Measurements from ENCODE around the gene C1orf52.
"Not testable (repeated sequence)": the region's sequence is repeated elsewhere in the genome, so short reads cannot be mapped to it uniquely, and the experiment has no call there.

The C1orf52 gene

GRCh38 chr1:85259912-85260274 is 431 bp upstream of the C1orf52 start:
- Histone ChIP-seq H3K4me1 (peaks cover 0 to 35% (median 20%) of the 10 kb centered on the region in 4 donors), H3K4me3 (peak overlapping the region; percentile 73 to 95), H3K36me3 (peaks cover 0 to 30% (median 15%) of the 10 kb centered on the region in 3 donors), H3K9me3 (no peaks in the 10 kb centered on the region), H3K27ac (peak overlapping the region; percentile 71 to 92), H3K27me3 (no peaks in the 10 kb centered on the region)
- no peak for DNase-seq
- intact Hi-C loops (cut with DNase I; ENCODE audit: low total_unique reads), result loop anchor here (5.0 kb wide), 3 partner anchors 58 to 313 kb away; partner anchors contain the start of gene SYDE2
- TF ChIP-seq, protein P1, sequence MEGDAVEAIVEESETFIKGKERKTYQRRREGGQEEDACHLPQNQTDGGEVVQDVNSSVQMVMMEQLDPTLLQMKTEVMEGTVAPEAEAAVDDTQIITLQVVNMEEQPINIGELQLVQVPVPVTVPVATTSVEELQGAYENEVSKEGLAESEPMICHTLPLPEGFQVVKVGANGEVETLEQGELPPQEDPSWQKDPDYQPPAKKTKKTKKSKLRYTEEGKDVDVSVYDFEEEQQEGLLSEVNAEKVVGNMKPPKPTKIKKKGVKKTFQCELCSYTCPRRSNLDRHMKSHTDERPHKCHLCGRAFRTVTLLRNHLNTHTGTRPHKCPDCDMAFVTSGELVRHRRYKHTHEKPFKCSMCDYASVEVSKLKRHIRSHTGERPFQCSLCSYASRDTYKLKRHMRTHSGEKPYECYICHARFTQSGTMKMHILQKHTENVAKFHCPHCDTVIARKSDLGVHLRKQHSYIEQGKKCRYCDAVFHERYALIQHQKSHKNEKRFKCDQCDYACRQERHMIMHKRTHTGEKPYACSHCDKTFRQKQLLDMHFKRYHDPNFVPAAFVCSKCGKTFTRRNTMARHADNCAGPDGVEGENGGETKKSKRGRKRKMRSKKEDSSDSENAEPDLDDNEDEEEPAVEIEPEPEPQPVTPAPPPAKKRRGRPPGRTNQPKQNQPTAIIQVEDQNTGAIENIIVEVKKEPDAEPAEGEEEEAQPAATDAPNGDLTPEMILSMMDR (IDR thresholded peaks at IDR 0.05), result no peak

- Histone ChIP-seq H3K9me3 (no peaks in the 10 kb centered on the region), H3K27ac (peak overlapping the region; percentile 71 to 92), H3K4me3 (peak overlapping the region; percentile 73 to 95), H3K27me3 (no peaks in the 10 kb centered on the region), H3K4me1 (peaks cover 0 to 46% (median 23%) of the 10 kb centered on the region in 4 donors), H3K36me3 (peaks cover 0 to 36% (median 11%) of the 10 kb centered on the region in 3 donors)
- intact Hi-C loops (cut with DNase I; ENCODE audit: low total_unique reads), result loop anchor here (5.0 kb wide), 2 partner anchors 56 to 311 kb away; partner anchors contain the start of gene SYDE2
- TF ChIP-seq, protein P1 (IDR thresholded peaks at IDR 0.05), result no peak
- DNase-seq, result no peak
Measured at GRCh38 chr1:85258536-85259117, 835 bp downstream of the C1orf52 start.

DNA sequence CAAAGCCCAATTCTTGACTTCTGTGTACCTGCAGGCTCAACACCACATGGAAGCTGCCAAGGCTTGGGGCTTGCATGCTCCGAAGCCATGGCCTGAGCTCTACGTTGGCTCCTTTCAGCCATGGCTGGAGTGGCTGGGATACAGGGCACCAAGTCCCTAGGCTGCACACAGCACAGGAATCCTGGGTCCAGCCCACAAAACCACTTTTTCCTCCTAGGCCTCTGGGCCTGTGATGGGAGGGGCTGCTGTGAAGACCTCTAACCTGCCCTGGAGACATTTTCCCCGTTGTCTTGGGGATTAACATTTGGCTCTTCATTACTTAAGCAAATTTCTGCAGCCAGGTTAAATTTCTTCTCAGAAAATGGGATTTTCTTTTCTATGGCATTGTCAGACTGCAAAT is 10.4 kb downstream of the C1orf52 start:
- H3K27ac ChIP-seq; H3K4me3 ChIP-seq; H3K27me3 ChIP-seq; DNase-seq; H3K9me3 ChIP-seq; intact Hi-C loops (cut with DNase I; ENCODE audit: low total_unique reads): not testable (repeated sequence)
- Histone ChIP-seq H3K4me1 (peaks cover 0 to 24% (median 11%) of the 10 kb centered on the region in 4 donors), H3K36me3 (peaks cover 0 to 32% (median 6%) of the 10 kb centered on the region in 3 donors)

GRCh38 chr1:85245891-85246290 is 13.6 kb downstream of the C1orf52 start:
- H3K4me1 ChIP-seq, result peaks cover 0 to 24% (median 14%) of the 10 kb centered on the region in 4 donors
- TF ChIP-seq, protein P1 (IDR thresholded peaks at IDR 0.05), result no peak
- H3K4me3 ChIP-seq, result no peak overlapping the region
- intact Hi-C loops (cut with DNase I; ENCODE audit: low total_unique reads), result no loop called here
- no peak for DNase-seq
- no peaks in the 10 kb centered on the region for H3K9me3 ChIP-seq
- no peak overlapping the region for H3K27ac ChIP-seq
- H3K27me3 ChIP-seq, result no peaks in the 10 kb centered on the region
- H3K36me3 ChIP-seq, result peaks cover 0 to 12% (median 0%) of the 10 kb centered on the region in 3 donors

DNA sequence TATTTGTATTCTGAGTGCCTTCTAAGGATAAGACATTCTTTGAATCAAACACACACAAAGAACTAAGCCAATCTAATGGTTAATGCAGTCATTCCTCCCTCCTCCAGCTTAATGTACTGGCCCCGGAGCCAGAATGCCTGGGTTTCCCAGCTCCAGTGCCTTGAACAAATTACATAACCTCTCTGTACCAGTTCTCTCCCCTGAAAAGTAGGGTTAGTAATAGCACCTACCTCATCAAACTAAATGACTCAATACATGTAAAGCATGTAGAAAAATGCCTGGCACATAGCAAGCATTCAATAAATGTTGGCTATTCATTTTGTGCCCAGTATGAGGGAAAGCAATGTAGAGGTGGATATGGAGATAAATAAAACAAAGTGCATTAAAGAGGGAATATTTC is 14.0 kb downstream of the C1orf52 start:
- intact Hi-C loops (cut with DNase I; ENCODE audit: low total_unique reads), result no loop called here
- no peaks in the 10 kb centered on the region for H3K27me3 ChIP-seq
- no peaks in the 10 kb centered on the region for H3K9me3 ChIP-seq
- peaks cover 0 to 8% (median 0%) of the 10 kb centered on the region in 3 donors for H3K36me3 ChIP-seq
- H3K4me3 ChIP-seq, result no peak overlapping the region
- TF ChIP-seq, protein P1 (IDR thresholded peaks at IDR 0.05), result no peak
- peaks cover 0 to 29% (median 16%) of the 10 kb centered on the region in 4 donors for H3K4me1 ChIP-seq
- DNase-seq, result no peak
- H3K27ac ChIP-seq, result peak overlapping the region in 1 of 2 donors; percentile 48

GRCh38 chr1:85244271-85245061 is 15.0 kb downstream of the C1orf52 start:
- no peaks in the 10 kb centered on the region for H3K36me3 ChIP-seq
- H3K4me3 ChIP-seq, result no peak overlapping the region
- no peak for DNase-seq
- H3K4me1 ChIP-seq, result peaks cover 0 to 35% (median 20%) of the 10 kb centered on the region in 4 donors
- intact Hi-C loops (cut with DNase I; ENCODE audit: low total_unique reads), result no loop called here
- peak overlapping the region; percentile 43 to 48 for H3K27ac ChIP-seq
- TF ChIP-seq, protein P1 (IDR thresholded peaks at IDR 0.05), result no peak
- no peaks in the 10 kb centered on the region for H3K27me3 ChIP-seq
- H3K9me3 ChIP-seq, result no peaks in the 10 kb centered on the region

Measured in tibial artery (tissue), 4 donors.